Liver (tissue), 9 donors: Measurements from ENCODE around the gene MVB12B. TPM values are rescaled to one million over a fixed set of nuclear protein-coding genes. Genes with fewer than 3 reads are reported as not detected.

Experiments used
- DNase-seq: peaks from one replicate; pipeline ENCODE4 v3.0.0-alpha.2; 2017; ENCODE audit warnings: low spot score
- H3K27ac ChIP-seq, 2 donors: one replicate each; pipeline ENCODE4 v1.7.0; 2013; ENCODE audit warnings: inconsistent platforms in 2 of 2, low read length in 2 of 2, control low read depth in 1 of 2, low read depth in 1 of 2, mild to moderate bottlenecking in 1 of 2
- H3K27me3 ChIP-seq, 4 donors: one replicate each; pipeline versions ENCODE4 v1.6.1 to v1.7.0; 2013; ENCODE audit warnings: low read length in 3 of 4, inconsistent platforms in 1 of 4, mild to moderate bottlenecking in 1 of 4, moderate library complexity in 1 of 4; ENCODE audit not compliant: control insufficient read depth in 4 of 4, insufficient read depth in 4 of 4
- H3K36me3 ChIP-seq, 4 donors: one replicate each; pipeline versions ENCODE4 v1.6.1 to v1.7.0; 2013; ENCODE audit warnings: low read length in 3 of 4, mild to moderate bottlenecking in 3 of 4, low read depth in 1 of 4, moderate library complexity in 1 of 4; ENCODE audit not compliant: control insufficient read depth in 4 of 4, insufficient read depth in 3 of 4
- H3K4me1 ChIP-seq, 4 donors: one replicate each; pipeline versions ENCODE4 v1.6.1 to v1.7.0; 2013; ENCODE audit warnings: low read length in 3 of 4, mild to moderate bottlenecking in 3 of 4, moderate library complexity in 1 of 4; ENCODE audit not compliant: control insufficient read depth in 4 of 4, insufficient read depth in 4 of 4
- H3K4me3 ChIP-seq, 3 donors: one replicate each; pipeline versions ENCODE4 v1.6.1 to v1.7.0; 2013; ENCODE audit warnings: low read length in 3 of 3, control low read depth in 1 of 3, low read depth in 1 of 3, mild to moderate bottlenecking in 1 of 3
- H3K9ac ChIP-seq, 2 donors: one replicate each; pipeline ENCODE4 v1.7.0; 2013; ENCODE audit warnings: low read length in 2 of 2, mild to moderate bottlenecking in 2 of 2, moderate library complexity in 2 of 2, control low read depth in 1 of 2, low read depth in 1 of 2
- H3K9me3 ChIP-seq, 4 donors: one replicate each; pipeline versions ENCODE4 v1.6.1 to v1.7.0; 2013; ENCODE audit warnings: low read length in 3 of 4; ENCODE audit not compliant: control insufficient read depth in 4 of 4
- EGR1 ChIP-seq, 2 donors: IDR thresholded peaks; 2 replicates each; pipeline ENCODE4 v1.6.1; 2016 to 2018; ENCODE audit warnings: antibody characterized with exemption in 2 of 2, low read depth in 2 of 2
- FOXA1 ChIP-seq: IDR thresholded peaks from 2 replicates; pipeline ENCODE4 v1.6.1; 2016; ENCODE audit warnings: antibody characterized with exemption
- FOXA2 ChIP-seq: IDR thresholded peaks from 2 replicates; pipeline ENCODE4 v1.6.1; 2016; ENCODE audit warnings: antibody characterized with exemption
- GABPA ChIP-seq, 2 donors: IDR thresholded peaks in 1 of 2; conservative IDR thresholded peaks in 1 of 2; 2 replicates each; pipeline ENCODE4 v1.6.1; 2016; ENCODE audit warnings: antibody characterized with exemption in 2 of 2, mild to moderate bottlenecking in 1 of 2, moderate library complexity in 1 of 2
- HNF4G ChIP-seq: IDR thresholded peaks from 2 replicates; pipeline ENCODE4 v1.6.1; 2016; ENCODE audit warnings: antibody characterized with exemption
- JUND ChIP-seq, 2 donors: IDR thresholded peaks; 2 replicates each; pipeline ENCODE4 v1.6.1; 2016; ENCODE audit warnings: antibody characterized with exemption in 2 of 2
- NR2F2 ChIP-seq: IDR thresholded peaks from 2 replicates; pipeline ENCODE4 v1.6.1; 2016; ENCODE audit warnings: antibody characterized with exemption
- RAD21 ChIP-seq, 2 donors: IDR thresholded peaks; 2 replicates each; pipeline ENCODE4 v1.6.1; 2016; ENCODE audit warnings: antibody characterized with exemption in 2 of 2, mild to moderate bottlenecking in 2 of 2
- SP1 ChIP-seq: IDR thresholded peaks from 2 replicates; pipeline ENCODE4 v1.6.1; 2018; ENCODE audit warnings: antibody characterized with exemption, mild to moderate bottlenecking
- YY1 ChIP-seq: IDR thresholded peaks from 2 replicates; pipeline ENCODE4 v1.6.1; 2016; ENCODE audit warnings: antibody characterized with exemption, mild to moderate bottlenecking
- WGBS: extraction: QIAGEN DNeasy Blood & Tissue Kit; methylation state at CpG from one replicate; pipeline ENCODE4 v1.1.7; 2013; 5-methylcytosine and 5-hydroxymethylcytosine counted together
- polyA plus RNA-seq, 2 donors: library from polyadenylated mRNA; stranded (reverse) in 1 of 2; unstranded in 1 of 2; fragments of 200-250 nt in 1 of 2; fragments of >200 nt in 1 of 2; fragmentation: Nextera tagmentation in 1 of 2; extraction: Ambion mirVana in 1 of 2; gene quantifications; one replicate each; pipeline versions ENCODE4 v1.2.1 to v1.2.3, GENCODE V29; 2013 to 2015
- total RNA-seq, 2 donors: library from RNA; depleted of rRNA; stranded (reverse); fragments of >200 nt; gene quantifications; one replicate each; pipeline ENCODE4 v1.2.3, GENCODE V29; 2014
- TF ChIP-seq, protein P1 (sequence below): IDR thresholded peaks from 2 replicates; pipeline ENCODE4 v1.6.1; 2016; ENCODE audit warnings: antibody characterized with exemption, mild to moderate bottlenecking
- TF ChIP-seq, protein P2 (sequence below): IDR thresholded peaks from 2 replicates; pipeline ENCODE4 v1.6.1; 2016; ENCODE audit warnings: antibody characterized with exemption
- TF ChIP-seq, protein P3 (sequence below): IDR thresholded peaks from 2 replicates; pipeline ENCODE4 v1.6.1; 2016; ENCODE audit warnings: antibody characterized with exemption
- TF ChIP-seq, protein P4 (sequence below): IDR thresholded peaks from 2 replicates; pipeline ENCODE4 v1.6.1; 2016; ENCODE audit warnings: antibody characterized with exemption
- donor health status: healthy.
- donor health status: healthy.
- donor health status: healthy.
- donor health status: healthy.
- donor health status: healthy.

MVB12B gene
- total and polyA plus RNA-seq, 4 donors: 5.3 to 12.4 (median 8.4) TPM

DNA sequence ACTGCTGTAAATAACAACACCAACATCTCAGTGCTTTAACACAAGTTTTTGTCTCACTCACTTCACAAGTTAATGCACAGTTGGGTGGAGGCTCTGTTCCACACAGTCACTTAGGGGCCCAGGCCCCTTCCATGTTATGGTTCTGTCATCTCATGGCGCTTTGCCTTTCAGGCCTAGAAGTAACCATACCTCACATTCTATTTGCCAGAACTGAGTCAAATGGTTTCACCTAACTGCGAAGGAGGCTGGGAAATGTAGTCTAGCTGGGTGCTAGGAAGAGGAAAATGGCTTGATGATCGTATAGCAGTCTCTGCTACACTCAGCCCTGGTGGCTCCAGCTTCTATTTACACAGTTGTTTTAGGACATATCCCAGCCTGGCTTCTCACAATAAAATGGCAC, 23.1 kb upstream of the MVB12B start:
- TF ChIP-seq JUND (IDR thresholded peaks at IDR 0.05) (no peak), SP1 (no peak), EGR1 (IDR thresholded peaks at IDR 0.05; ENCODE audit: low read depth in 2 of 2) (no peak), YY1 (no peak), RAD21 (IDR thresholded peaks at IDR 0.05) (no peak), NR2F2 (no peak), GABPA (IDR thresholded peaks at IDR 0.05 in 1 of 2, conservative IDR thresholded peaks at IDR 0.05 in 1 of 2) (no peak)
- Histone ChIP-seq H3K4me3 (no peak overlapping the region), H3K36me3 (no peaks in the 10 kb centered on the region), H3K9me3 (no peaks in the 10 kb centered on the region), H3K9ac (no peak overlapping the region), H3K4me1 (no peaks in the 10 kb centered on the region), H3K27me3 (no peaks in the 10 kb centered on the region), H3K27ac (no peak overlapping the region)
- WGBS: 92% methylated on average over 3 of the region's 3 CpGs
- peak; percentile 20 for DNase-seq

DNA sequence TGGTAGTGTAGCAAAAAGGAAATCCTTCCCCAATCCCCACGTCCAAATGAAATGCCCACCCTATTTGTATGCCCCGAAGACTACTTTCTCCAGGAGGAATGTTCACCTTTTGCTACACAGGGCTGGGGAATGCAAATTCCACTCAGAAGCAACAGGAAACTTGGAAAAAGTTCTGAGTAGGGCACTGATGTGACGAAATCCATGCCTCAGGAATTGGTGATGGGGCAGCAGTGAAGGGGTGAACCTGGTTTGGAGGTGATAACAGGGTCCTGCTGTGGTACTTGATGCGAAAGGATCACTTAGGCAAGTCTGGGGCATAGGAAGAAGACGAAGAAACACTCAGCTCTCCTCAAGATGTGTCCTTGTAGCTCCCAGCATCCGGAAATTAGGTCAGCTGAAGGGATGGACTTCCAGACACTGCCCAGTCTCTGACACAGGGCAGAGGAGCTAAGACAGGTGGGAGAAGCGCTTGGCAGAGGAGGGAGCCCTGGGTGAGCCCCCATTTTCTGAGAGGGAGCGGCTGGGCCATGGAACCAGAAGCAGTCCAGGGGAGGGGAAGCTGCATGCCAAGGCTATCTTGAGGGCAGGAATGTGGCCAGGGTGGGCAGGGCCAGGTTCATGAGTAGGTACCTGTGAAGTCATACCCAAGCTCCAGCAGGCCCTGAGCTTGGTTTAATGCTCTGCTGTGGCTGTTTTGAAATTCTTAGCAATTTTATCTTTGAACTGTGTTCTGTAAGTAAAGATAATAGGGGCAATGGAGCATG, 22.2 kb upstream of the MVB12B start:
- TF ChIP-seq JUND (IDR thresholded peaks at IDR 0.05): no peak
- TF ChIP-seq, protein P1, sequence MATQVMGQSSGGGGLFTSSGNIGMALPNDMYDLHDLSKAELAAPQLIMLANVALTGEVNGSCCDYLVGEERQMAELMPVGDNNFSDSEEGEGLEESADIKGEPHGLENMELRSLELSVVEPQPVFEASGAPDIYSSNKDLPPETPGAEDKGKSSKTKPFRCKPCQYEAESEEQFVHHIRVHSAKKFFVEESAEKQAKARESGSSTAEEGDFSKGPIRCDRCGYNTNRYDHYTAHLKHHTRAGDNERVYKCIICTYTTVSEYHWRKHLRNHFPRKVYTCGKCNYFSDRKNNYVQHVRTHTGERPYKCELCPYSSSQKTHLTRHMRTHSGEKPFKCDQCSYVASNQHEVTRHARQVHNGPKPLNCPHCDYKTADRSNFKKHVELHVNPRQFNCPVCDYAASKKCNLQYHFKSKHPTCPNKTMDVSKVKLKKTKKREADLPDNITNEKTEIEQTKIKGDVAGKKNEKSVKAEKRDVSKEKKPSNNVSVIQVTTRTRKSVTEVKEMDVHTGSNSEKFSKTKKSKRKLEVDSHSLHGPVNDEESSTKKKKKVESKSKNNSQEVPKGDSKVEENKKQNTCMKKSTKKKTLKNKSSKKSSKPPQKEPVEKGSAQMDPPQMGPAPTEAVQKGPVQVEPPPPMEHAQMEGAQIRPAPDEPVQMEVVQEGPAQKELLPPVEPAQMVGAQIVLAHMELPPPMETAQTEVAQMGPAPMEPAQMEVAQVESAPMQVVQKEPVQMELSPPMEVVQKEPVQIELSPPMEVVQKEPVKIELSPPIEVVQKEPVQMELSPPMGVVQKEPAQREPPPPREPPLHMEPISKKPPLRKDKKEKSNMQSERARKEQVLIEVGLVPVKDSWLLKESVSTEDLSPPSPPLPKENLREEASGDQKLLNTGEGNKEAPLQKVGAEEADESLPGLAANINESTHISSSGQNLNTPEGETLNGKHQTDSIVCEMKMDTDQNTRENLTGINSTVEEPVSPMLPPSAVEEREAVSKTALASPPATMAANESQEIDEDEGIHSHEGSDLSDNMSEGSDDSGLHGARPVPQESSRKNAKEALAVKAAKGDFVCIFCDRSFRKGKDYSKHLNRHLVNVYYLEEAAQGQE: no peak
- TF ChIP-seq SP1: no peak
- TF ChIP-seq FOXA1: no peak
- TF ChIP-seq NR2F2: no peak
- TF ChIP-seq, protein P2, sequence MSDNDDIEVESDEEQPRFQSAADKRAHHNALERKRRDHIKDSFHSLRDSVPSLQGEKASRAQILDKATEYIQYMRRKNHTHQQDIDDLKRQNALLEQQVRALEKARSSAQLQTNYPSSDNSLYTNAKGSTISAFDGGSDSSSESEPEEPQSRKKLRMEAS: no peak
- TF ChIP-seq HNF4G: no peak
- TF ChIP-seq, protein P3, sequence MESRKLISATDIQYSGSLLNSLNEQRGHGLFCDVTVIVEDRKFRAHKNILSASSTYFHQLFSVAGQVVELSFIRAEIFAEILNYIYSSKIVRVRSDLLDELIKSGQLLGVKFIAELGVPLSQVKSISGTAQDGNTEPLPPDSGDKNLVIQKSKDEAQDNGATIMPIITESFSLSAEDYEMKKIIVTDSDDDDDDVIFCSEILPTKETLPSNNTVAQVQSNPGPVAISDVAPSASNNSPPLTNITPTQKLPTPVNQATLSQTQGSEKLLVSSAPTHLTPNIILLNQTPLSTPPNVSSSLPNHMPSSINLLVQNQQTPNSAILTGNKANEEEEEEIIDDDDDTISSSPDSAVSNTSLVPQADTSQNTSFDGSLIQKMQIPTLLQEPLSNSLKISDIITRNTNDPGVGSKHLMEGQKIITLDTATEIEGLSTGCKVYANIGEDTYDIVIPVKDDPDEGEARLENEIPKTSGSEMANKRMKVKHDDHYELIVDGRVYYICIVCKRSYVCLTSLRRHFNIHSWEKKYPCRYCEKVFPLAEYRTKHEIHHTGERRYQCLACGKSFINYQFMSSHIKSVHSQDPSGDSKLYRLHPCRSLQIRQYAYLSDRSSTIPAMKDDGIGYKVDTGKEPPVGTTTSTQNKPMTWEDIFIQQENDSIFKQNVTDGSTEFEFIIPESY: no peak
- no peak for TF ChIP-seq EGR1 (IDR thresholded peaks at IDR 0.05; ENCODE audit: low read depth in 2 of 2)
- no peak for TF ChIP-seq RAD21 (IDR thresholded peaks at IDR 0.05)
- TF ChIP-seq, protein P4, sequence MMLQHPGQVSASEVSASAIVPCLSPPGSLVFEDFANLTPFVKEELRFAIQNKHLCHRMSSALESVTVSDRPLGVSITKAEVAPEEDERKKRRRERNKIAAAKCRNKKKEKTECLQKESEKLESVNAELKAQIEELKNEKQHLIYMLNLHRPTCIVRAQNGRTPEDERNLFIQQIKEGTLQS: no peak
- no peak for TF ChIP-seq GABPA (IDR thresholded peaks at IDR 0.05 in 1 of 2, conservative IDR thresholded peaks at IDR 0.05 in 1 of 2)
- TF ChIP-seq FOXA2: no peak
- Histone ChIP-seq H3K36me3 (no peaks in the 10 kb centered on the region), H3K4me1 (no peaks in the 10 kb centered on the region), H3K9me3 (no peaks in the 10 kb centered on the region), H3K9ac (no peak overlapping the region), H3K27me3 (no peaks in the 10 kb centered on the region), H3K27ac (no peak overlapping the region), H3K4me3 (no peak overlapping the region)
- DNase-seq: peak; percentile 13
- 95% methylated on average over 8 of the region's 8 CpGs for WGBS
